B cell (primary cell): ENCODE measurements around the gene GABRG3.

Experiments used
- CTCF ChIP-seq: fragments of 200-600 bp; IDR thresholded peaks from one replicate; pipeline ENCODE4 v1.8.0; 2022; ENCODE audit warnings: antibody characterized with exemption, mild to moderate bottlenecking
- EZH2 ChIP-seq: IDR thresholded peaks from 2 replicates; pipeline ENCODE4 v1.6.1; 2012; ENCODE audit warnings: borderline replicate concordance, low read depth, mild to moderate bottlenecking, moderate library complexity, low read length; ENCODE audit not compliant: insufficient read depth, poor library complexity, severe bottlenecking

- TF ChIP-seq CTCF (no peak), EZH2 (no peak)
Measured at GRCh38 chr15:27499719-27500118, 528.7 kb downstream of the GABRG3 start.
